Parathyroid adenoma (tissue), 2 donors: ENCODE results near the gene TRAF3.

Source experiments
- H2AFZ ChIP-seq: fragments of 300-600 bp; sonication (generic); one replicate; pipeline ENCODE4 v1.7.0; 2017; ENCODE audit warnings: antibody characterized with exemption, mild to moderate bottlenecking
- H3K27ac ChIP-seq: fragments of 300-600 bp; sonication (generic); one replicate; pipeline ENCODE4 v1.7.0; 2017
- H3K27me3 ChIP-seq: fragments of 300-600 bp; sonication (generic); one replicate; pipeline ENCODE4 v1.7.0; 2017; ENCODE audit warnings: low read length; ENCODE audit not compliant: control insufficient read depth, insufficient read depth
- H3K36me3 ChIP-seq: fragments of 300-600 bp; sonication (generic); one replicate; pipeline ENCODE4 v1.7.0; 2017; ENCODE audit warnings: low read length; ENCODE audit not compliant: control insufficient read depth, insufficient read depth
- H3K4me1 ChIP-seq: fragments of 300-600 bp; sonication (generic); one replicate; pipeline ENCODE4 v1.7.0; 2017; ENCODE audit warnings: control low read depth
- H3K4me2 ChIP-seq: fragments of 300-600 bp; sonication (generic); one replicate; pipeline ENCODE4 v1.7.0; 2017; ENCODE audit warnings: low read length
- H3K4me3 ChIP-seq: fragments of 300-600 bp; sonication (generic); one replicate; pipeline ENCODE4 v1.7.0; 2017; ENCODE audit warnings: low read depth, low read length
- H3K79me2 ChIP-seq: fragments of 300-600 bp; sonication (generic); one replicate; pipeline ENCODE4 v1.7.0; 2017; ENCODE audit warnings: control low read depth
- H3K9ac ChIP-seq: fragments of 300-600 bp; sonication (generic); one replicate; pipeline ENCODE4 v1.7.0; 2017; ENCODE audit warnings: mild to moderate bottlenecking
- H3K9me3 ChIP-seq: fragments of 300-600 bp; sonication (generic); one replicate; pipeline ENCODE4 v1.7.0; 2017; ENCODE audit warnings: low read length; ENCODE audit not compliant: control insufficient read depth
- CTCF ChIP-seq: fragments of 300-600 bp; sonication (generic); IDR thresholded peaks from one replicate; pipeline ENCODE4 v1.7.0; 2017; ENCODE audit warnings: antibody characterized with exemption, mild to moderate bottlenecking
- donor health status: primary hyperparathyroidism.

Gene TRAF3

GRCh38 chr14:102937331-102938175 is 160.3 kb downstream of the TRAF3 start:
- TF ChIP-seq CTCF: no peak
- Histone ChIP-seq H3K79me2 (no peaks in the 10 kb centered on the region), H3K36me3 (no peaks in the 10 kb centered on the region), H2AFZ (no peak overlapping the region), H3K27me3 (no peaks in the 10 kb centered on the region), H3K9ac (no peak overlapping the region), H3K4me1 (no peaks in the 10 kb centered on the region), H3K9me3 (no peaks in the 10 kb centered on the region), H3K27ac (no peak overlapping the region), H3K4me3 (no peak overlapping the region), H3K4me2 (no peak overlapping the region)

- Histone ChIP-seq H3K27ac (no peak overlapping the region), H3K9me3 (no peaks in the 10 kb centered on the region), H3K36me3 (no peaks in the 10 kb centered on the region), H3K4me3 (no peak overlapping the region), H3K4me1 (no peaks in the 10 kb centered on the region), H3K27me3 (no peaks in the 10 kb centered on the region), H3K9ac (no peak overlapping the region), H2AFZ (no peak overlapping the region), H3K4me2 (no peak overlapping the region), H3K79me2 (no peaks in the 10 kb centered on the region)
- TF ChIP-seq CTCF: no peak
These were observed 160.9 kb downstream of the TRAF3 start for GRCh38 chr14:102938191-102938590.

GRCh38 chr14:102939329-102939728 is 162.1 kb downstream of the TRAF3 start:
- H3K27ac ChIP-seq: no peak overlapping the region

GRCh38 chr14:102939820-102940561 is 162.7 kb downstream of the TRAF3 start:
- no peak overlapping the region for H3K27ac ChIP-seq
- no peak overlapping the region for H3K4me2 ChIP-seq
- no peaks in the 10 kb centered on the region for H3K36me3 ChIP-seq
- no peak for TF ChIP-seq CTCF
- H3K4me3 ChIP-seq: no peak overlapping the region
- H3K27me3 ChIP-seq: no peaks in the 10 kb centered on the region
- no peak overlapping the region for H3K9ac ChIP-seq
- no peaks in the 10 kb centered on the region for H3K79me2 ChIP-seq
- no peak overlapping the region for H2AFZ ChIP-seq
- no peaks in the 10 kb centered on the region for H3K4me1 ChIP-seq
- H3K9me3 ChIP-seq: no peaks in the 10 kb centered on the region

More at GRCh38 chr14:102939329-102939728, 162.1 kb downstream of the TRAF3 start:
- H3K4me1 ChIP-seq: no peaks in the 10 kb centered on the region
- H3K4me3 ChIP-seq: no peak overlapping the region
- H3K9me3 ChIP-seq: no peaks in the 10 kb centered on the region
- H3K36me3 ChIP-seq: no peaks in the 10 kb centered on the region
- TF ChIP-seq CTCF: no peak
- H3K79me2 ChIP-seq: no peaks in the 10 kb centered on the region
- H2AFZ ChIP-seq: no peak overlapping the region
- no peaks in the 10 kb centered on the region for H3K27me3 ChIP-seq
- H3K9ac ChIP-seq: no peak overlapping the region
- H3K4me2 ChIP-seq: no peak overlapping the region
